ENCODE measurements around the gene SPTLC3. TPM values are rescaled to one million over a fixed set of nuclear protein-coding genes. Genes with fewer than 3 reads are reported as not detected.

The SPTLC3 gene
- polyA plus RNA-seq, 1 donor from 2014 or later: not detected

DNA sequence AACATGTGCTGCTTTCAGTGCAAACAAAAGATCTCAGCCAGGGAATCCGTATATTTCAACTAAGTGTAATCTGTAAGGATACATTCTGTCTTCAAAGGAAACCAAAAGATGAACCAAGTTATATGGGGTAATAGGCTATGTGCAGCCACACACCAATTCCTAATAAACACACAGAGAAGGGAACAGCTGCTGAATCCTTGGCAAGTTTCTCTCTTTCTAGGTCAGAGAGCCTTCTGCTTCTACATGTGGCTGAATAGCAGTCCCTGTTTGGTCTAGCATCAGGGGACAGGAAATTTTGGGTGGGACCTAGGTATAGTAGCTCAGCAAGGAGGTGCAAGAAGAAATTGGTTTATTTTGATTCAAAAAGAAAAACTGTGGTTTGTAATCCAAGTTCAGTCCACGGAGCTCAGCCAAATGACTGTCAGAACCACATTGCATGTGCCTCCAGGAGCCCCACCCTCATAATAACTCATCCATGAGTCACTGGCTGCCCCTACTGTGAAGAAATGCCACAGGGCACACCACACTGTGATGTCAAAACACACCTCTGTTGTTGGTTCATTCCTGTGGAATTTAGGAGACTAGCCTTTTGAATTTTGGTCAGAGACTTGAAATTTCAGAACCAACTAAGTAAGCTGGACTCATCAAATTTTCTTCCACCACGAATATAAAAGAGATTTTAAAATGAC, 21.1 kb downstream of the SPTLC3 start:
- Histone ChIP-seq H3K4me3 (ENCODE audit: low read length) (no peak overlapping the region), H2AFZ (ENCODE audit: low read depth, low read length) (no peak overlapping the region), H3K36me3 (ENCODE audit: insufficient read depth, low read length) (no peaks in the 10 kb centered on the region), H3K9me3 (ENCODE audit: low read length) (no peaks in the 10 kb centered on the region), H3K4me2 (ENCODE audit: low read length) (no peak overlapping the region), H3K27me3 (ENCODE audit: insufficient read depth, low read depth, low read length) (no peaks in the 10 kb centered on the region), H3F3A (ENCODE audit: insufficient read depth, low read length, poor library complexity, severe bottlenecking) (no peaks in the 10 kb centered on the region), H4K20me1 (ENCODE audit: insufficient read depth) (no peaks in the 10 kb centered on the region), H3K9ac (ENCODE audit: low read length) (no peak overlapping the region), H3K9me2 (ENCODE audit: insufficient read depth, low read length) (no peaks in the 10 kb centered on the region), H3K27ac (ENCODE audit: low read length) (no peak overlapping the region), H3K79me2 (replicated peaks; ENCODE audit: insufficient read depth, low read length) (no peaks in the 10 kb centered on the region)
- TF ChIP-seq RAD21 (conservative IDR thresholded peaks at IDR 0.05) (no peak), EP300 (conservative IDR thresholded peaks at IDR 0.05; ENCODE audit: poor library complexity, severe bottlenecking) (no peak), SMC3 (conservative IDR thresholded peaks at IDR 0.05; ENCODE audit: poor library complexity) (no peak), POLR2AphosphoS5 (IDR thresholded peaks at IDR 0.05) (no peak), EZH2 (IDR thresholded peaks at IDR 0.05; ENCODE audit: borderline replicate concordance, insufficient read depth, low read length, poor library complexity, severe bottlenecking) (no peak), TAF1 (IDR thresholded peaks at IDR 0.05; ENCODE audit: low read depth) (no peak), MXI1 (conservative IDR thresholded peaks at IDR 0.05; ENCODE audit: poor library complexity, severe bottlenecking) (no peak)
- TF ChIP-seq, protein P1, sequence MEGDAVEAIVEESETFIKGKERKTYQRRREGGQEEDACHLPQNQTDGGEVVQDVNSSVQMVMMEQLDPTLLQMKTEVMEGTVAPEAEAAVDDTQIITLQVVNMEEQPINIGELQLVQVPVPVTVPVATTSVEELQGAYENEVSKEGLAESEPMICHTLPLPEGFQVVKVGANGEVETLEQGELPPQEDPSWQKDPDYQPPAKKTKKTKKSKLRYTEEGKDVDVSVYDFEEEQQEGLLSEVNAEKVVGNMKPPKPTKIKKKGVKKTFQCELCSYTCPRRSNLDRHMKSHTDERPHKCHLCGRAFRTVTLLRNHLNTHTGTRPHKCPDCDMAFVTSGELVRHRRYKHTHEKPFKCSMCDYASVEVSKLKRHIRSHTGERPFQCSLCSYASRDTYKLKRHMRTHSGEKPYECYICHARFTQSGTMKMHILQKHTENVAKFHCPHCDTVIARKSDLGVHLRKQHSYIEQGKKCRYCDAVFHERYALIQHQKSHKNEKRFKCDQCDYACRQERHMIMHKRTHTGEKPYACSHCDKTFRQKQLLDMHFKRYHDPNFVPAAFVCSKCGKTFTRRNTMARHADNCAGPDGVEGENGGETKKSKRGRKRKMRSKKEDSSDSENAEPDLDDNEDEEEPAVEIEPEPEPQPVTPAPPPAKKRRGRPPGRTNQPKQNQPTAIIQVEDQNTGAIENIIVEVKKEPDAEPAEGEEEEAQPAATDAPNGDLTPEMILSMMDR (IDR thresholded peaks at IDR 0.05; ENCODE audit: poor library complexity, severe bottlenecking): no peak
- TF ChIP-seq, protein P2, sequence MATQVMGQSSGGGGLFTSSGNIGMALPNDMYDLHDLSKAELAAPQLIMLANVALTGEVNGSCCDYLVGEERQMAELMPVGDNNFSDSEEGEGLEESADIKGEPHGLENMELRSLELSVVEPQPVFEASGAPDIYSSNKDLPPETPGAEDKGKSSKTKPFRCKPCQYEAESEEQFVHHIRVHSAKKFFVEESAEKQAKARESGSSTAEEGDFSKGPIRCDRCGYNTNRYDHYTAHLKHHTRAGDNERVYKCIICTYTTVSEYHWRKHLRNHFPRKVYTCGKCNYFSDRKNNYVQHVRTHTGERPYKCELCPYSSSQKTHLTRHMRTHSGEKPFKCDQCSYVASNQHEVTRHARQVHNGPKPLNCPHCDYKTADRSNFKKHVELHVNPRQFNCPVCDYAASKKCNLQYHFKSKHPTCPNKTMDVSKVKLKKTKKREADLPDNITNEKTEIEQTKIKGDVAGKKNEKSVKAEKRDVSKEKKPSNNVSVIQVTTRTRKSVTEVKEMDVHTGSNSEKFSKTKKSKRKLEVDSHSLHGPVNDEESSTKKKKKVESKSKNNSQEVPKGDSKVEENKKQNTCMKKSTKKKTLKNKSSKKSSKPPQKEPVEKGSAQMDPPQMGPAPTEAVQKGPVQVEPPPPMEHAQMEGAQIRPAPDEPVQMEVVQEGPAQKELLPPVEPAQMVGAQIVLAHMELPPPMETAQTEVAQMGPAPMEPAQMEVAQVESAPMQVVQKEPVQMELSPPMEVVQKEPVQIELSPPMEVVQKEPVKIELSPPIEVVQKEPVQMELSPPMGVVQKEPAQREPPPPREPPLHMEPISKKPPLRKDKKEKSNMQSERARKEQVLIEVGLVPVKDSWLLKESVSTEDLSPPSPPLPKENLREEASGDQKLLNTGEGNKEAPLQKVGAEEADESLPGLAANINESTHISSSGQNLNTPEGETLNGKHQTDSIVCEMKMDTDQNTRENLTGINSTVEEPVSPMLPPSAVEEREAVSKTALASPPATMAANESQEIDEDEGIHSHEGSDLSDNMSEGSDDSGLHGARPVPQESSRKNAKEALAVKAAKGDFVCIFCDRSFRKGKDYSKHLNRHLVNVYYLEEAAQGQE (IDR thresholded peaks at IDR 0.05; ENCODE audit: borderline replicate concordance): no peak

DNA sequence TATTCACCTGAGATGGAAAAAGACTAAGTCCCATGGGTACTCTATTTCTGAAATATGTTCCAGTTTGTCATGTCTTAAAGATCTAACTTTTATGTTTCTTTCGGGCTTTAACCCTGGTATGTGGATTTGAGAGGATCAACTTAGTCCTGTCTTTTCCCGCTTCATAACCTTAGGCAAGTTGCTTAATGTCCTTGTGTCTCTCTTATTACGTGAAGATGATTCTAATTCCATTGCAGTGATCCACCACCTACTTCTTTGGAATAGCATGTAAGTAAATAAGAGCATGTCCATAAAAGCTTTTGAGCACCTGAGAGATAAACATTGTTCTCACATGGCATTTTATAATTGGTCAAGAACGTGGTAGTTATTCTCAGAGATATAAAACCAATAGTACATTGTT, 23.0 kb downstream of the SPTLC3 start:
- H3K36me3 ChIP-seq (ENCODE audit: insufficient read depth, low read length): no peaks in the 10 kb centered on the region
- no peaks in the 10 kb centered on the region for H3K9me3 ChIP-seq (ENCODE audit: low read length)
- no peaks in the 10 kb centered on the region for H3K79me2 ChIP-seq (replicated peaks; ENCODE audit: insufficient read depth, low read length)
- H3K4me3 ChIP-seq (ENCODE audit: low read length): no peak overlapping the region
- H3K9ac ChIP-seq (ENCODE audit: low read length): no peak overlapping the region
- H3F3A ChIP-seq (ENCODE audit: insufficient read depth, low read length, poor library complexity, severe bottlenecking): no peaks in the 10 kb centered on the region
- no peaks in the 10 kb centered on the region for H3K9me2 ChIP-seq (ENCODE audit: insufficient read depth, low read length)
- TF ChIP-seq TAF1 (IDR thresholded peaks at IDR 0.05; ENCODE audit: low read depth) (no peak), RAD21 (conservative IDR thresholded peaks at IDR 0.05) (no peak)
- H3K4me2 ChIP-seq (ENCODE audit: low read length): no peak overlapping the region
- no peaks in the 10 kb centered on the region for H3K27me3 ChIP-seq (ENCODE audit: insufficient read depth, low read depth, low read length)
- no peak overlapping the region for H3K27ac ChIP-seq (ENCODE audit: low read length)
- no peak overlapping the region for H2AFZ ChIP-seq (ENCODE audit: low read depth, low read length)
- no peaks in the 10 kb centered on the region for H4K20me1 ChIP-seq (ENCODE audit: insufficient read depth)

Data from neural cell (in vitro differentiated cells).